HepG2 (cell line): ENCODE data around the gene EYA2. TPM values are rescaled to one million over a fixed set of nuclear protein-coding genes. Genes with fewer than 3 reads are reported as not detected.

ENCODE experiments used
- AGO2 ChIP-seq: fragments of 200-400 bp; formaldehyde crosslinking; optimal IDR thresholded peaks from 2 replicates; pipeline ENCODE3; 2017; ENCODE audit warnings: mild to moderate bottlenecking, low read depth, low read length, moderate library complexity
- CEBPG ChIP-seq: IDR thresholded peaks from 2 replicates; pipeline ENCODE4 v1.6.1; 2016
- MIXL1 ChIP-seq: IDR thresholded peaks from 2 replicates; pipeline ENCODE4 v1.6.1; 2016
- SMAD3 ChIP-seq: sonication (generic); formaldehyde crosslinking; IDR thresholded peaks from 2 replicates; pipeline ENCODE4 v1.4.0; 2020; ENCODE audit warnings: missing genetic modification reagents
- ZNF224 ChIP-seq: sonication (generic); formaldehyde crosslinking; IDR thresholded peaks from 2 replicates; pipeline ENCODE4 v1.5.0; 2020; ENCODE audit warnings: mild to moderate bottlenecking, missing genetic modification reagents
- ZNF570 ChIP-seq: sonication (generic); formaldehyde crosslinking; IDR thresholded peaks from 2 replicates; pipeline ENCODE4 v1.4.0; 2020; ENCODE audit warnings: mild to moderate bottlenecking, missing genetic modification reagents, borderline replicate concordance
- ZNF670 ChIP-seq: sonication (generic); formaldehyde crosslinking; IDR thresholded peaks from 2 replicates; pipeline ENCODE4 v1.8.0; 2022; ENCODE audit warnings: mild to moderate bottlenecking, missing genetic modification reagents, borderline replicate concordance
- polyA plus RNA-seq, 8 experiments: library from polyadenylated mRNA; depleted of rRNA in 3 of 8; stranded (reverse) in 7 of 8; unstranded in 1 of 8; fragments of >200 nt; fragmentation: Illumina TruSeq in 4 of 8; extraction: Trizol in 4 of 8; gene quantifications; 2 replicates each; pipeline versions ENCODE4 v1.2.1 to v1.2.3, GENCODE V29; 2011 to 2016; ENCODE audit warnings: low read depth in 4 of 8, missing spikeins in 1 of 8, mixed read lengths in 1 of 8; ENCODE audit not compliant: insufficient read depth in 1 of 8
- total RNA-seq, 5 experiments: library from RNA; depleted of rRNA; stranded (reverse); fragments of >200 nt; fragmentation: Illumina TruSeq; extraction: Trizol; gene quantifications; 2 replicates each; pipeline ENCODE4 v1.2.3, GENCODE V29; 2016; ENCODE audit warnings: low read depth in 1 of 5
- TF ChIP-seq, protein P1 (sequence below): sonication (generic); formaldehyde crosslinking; IDR thresholded peaks from 2 replicates; pipeline ENCODE4 v1.4.0; 2020; ENCODE audit warnings: missing genetic modification reagents, borderline replicate concordance
- TF ChIP-seq, protein P2 (sequence below): sonication (generic); formaldehyde crosslinking; IDR thresholded peaks from 2 replicates; pipeline ENCODE4 v1.4.0; 2020; ENCODE audit warnings: missing genetic modification reagents
- TF ChIP-seq, protein P3 (sequence below): sonication (generic); formaldehyde crosslinking; IDR thresholded peaks from 2 replicates; pipeline ENCODE4 v1.4.0; 2020; ENCODE audit warnings: missing genetic modification reagents
- TF ChIP-seq, protein P4 (sequence below): sonication (generic); formaldehyde crosslinking; IDR thresholded peaks from 2 replicates; pipeline ENCODE4 v1.5.0; 2020; ENCODE audit warnings: missing genetic modification reagents, mild to moderate bottlenecking, borderline replicate concordance
- TF ChIP-seq, protein P5 (sequence below): sonication (generic); formaldehyde crosslinking; conservative IDR thresholded peaks from 2 replicates; pipeline ENCODE4 v1.8.1; 2023; ENCODE audit warnings: missing genetic modification reagents
- TF ChIP-seq, protein P6 (sequence below): sonication (generic); formaldehyde crosslinking; IDR thresholded peaks from 2 replicates; pipeline ENCODE4 v1.4.0; 2020; ENCODE audit warnings: missing genetic modification reagents
- TF ChIP-seq, protein P7 (sequence below): sonication (generic); formaldehyde crosslinking; IDR thresholded peaks from 2 replicates; pipeline ENCODE4 v1.4.0; 2020; ENCODE audit warnings: missing genetic modification reagents, borderline replicate concordance

The EYA2 gene
- total and polyA plus RNA-seq, 2 of the 13 experiments (the other 11 are each of a cell fraction or from before 2014, with no cell fraction given): not detected

DNA sequence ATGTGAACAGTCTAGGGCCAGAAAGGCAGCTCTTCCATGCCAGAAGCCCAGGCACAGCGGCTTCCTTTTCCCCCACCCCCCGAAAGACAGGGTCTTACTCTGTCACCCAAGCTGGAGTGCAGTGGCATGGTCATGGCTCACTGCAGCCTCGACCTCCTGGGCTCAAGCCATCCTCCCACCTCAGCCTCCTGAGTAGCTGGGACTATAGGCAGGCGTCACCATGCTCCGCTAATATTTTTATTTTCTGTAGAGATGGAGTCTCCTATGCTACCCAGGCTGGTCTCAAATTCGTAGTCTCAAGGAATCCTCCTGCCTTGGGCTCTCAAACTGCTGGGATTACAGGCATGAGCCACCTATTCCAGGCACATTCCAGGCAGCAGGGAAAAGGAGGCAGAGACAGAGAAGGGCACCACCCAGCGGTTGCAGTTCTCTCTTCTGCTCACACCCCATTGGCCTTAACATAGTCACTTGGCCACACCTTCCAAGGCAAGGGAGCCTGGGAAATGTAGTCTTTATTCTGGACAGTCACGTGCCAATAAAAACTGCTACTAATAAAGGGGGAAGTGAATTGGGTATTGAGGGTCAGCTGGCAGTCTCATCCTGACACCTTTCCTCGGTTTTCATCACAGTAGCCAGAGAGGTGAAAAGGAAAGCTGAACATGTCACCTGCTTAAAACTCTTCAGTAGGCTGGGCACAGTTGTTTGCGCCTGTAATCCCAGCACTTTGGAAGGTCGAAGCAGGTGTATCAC lies 255.9 kb downstream of the EYA2 start (continued):
- TF ChIP-seq, protein P1, sequence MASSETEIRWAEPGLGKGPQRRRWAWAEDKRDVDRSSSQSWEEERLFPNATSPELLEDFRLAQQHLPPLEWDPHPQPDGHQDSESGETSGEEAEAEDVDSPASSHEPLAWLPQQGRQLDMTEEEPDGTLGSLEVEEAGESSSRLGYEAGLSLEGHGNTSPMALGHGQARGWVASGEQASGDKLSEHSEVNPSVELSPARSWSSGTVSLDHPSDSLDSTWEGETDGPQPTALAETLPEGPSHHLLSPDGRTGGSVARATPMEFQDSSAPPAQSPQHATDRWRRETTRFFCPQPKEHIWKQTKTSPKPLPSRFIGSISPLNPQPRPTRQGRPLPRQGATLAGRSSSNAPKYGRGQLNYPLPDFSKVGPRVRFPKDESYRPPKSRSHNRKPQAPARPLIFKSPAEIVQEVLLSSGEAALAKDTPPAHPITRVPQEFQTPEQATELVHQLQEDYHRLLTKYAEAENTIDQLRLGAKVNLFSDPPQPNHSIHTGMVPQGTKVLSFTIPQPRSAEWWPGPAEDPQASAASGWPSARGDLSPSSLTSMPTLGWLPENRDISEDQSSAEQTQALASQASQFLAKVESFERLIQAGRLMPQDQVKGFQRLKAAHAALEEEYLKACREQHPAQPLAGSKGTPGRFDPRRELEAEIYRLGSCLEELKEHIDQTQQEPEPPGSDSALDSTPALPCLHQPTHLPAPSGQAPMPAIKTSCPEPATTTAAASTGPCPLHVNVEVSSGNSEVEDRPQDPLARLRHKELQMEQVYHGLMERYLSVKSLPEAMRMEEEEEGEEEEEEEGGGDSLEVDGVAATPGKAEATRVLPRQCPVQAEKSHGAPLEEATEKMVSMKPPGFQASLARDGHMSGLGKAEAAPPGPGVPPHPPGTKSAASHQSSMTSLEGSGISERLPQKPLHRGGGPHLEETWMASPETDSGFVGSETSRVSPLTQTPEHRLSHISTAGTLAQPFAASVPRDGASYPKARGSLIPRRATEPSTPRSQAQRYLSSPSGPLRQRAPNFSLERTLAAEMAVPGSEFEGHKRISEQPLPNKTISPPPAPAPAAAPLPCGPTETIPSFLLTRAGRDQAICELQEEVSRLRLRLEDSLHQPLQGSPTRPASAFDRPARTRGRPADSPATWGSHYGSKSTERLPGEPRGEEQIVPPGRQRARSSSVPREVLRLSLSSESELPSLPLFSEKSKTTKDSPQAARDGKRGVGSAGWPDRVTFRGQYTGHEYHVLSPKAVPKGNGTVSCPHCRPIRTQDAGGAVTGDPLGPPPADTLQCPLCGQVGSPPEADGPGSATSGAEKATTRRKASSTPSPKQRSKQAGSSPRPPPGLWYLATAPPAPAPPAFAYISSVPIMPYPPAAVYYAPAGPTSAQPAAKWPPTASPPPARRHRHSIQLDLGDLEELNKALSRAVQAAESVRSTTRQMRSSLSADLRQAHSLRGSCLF (CRISPR knock-in tag): no peak
- no peak for TF ChIP-seq ZNF224
- TF ChIP-seq, protein P2, sequence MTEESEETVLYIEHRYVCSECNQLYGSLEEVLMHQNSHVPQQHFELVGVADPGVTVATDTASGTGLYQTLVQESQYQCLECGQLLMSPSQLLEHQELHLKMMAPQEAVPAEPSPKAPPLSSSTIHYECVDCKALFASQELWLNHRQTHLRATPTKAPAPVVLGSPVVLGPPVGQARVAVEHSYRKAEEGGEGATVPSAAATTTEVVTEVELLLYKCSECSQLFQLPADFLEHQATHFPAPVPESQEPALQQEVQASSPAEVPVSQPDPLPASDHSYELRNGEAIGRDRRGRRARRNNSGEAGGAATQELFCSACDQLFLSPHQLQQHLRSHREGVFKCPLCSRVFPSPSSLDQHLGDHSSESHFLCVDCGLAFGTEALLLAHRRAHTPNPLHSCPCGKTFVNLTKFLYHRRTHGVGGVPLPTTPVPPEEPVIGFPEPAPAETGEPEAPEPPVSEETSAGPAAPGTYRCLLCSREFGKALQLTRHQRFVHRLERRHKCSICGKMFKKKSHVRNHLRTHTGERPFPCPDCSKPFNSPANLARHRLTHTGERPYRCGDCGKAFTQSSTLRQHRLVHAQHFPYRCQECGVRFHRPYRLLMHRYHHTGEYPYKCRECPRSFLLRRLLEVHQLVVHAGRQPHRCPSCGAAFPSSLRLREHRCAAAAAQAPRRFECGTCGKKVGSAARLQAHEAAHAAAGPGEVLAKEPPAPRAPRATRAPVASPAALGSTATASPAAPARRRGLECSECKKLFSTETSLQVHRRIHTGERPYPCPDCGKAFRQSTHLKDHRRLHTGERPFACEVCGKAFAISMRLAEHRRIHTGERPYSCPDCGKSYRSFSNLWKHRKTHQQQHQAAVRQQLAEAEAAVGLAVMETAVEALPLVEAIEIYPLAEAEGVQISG: peak; percentile 85
- no peak for TF ChIP-seq ZNF570 (CRISPR knock-in tag)
- TF ChIP-seq, protein P3, sequence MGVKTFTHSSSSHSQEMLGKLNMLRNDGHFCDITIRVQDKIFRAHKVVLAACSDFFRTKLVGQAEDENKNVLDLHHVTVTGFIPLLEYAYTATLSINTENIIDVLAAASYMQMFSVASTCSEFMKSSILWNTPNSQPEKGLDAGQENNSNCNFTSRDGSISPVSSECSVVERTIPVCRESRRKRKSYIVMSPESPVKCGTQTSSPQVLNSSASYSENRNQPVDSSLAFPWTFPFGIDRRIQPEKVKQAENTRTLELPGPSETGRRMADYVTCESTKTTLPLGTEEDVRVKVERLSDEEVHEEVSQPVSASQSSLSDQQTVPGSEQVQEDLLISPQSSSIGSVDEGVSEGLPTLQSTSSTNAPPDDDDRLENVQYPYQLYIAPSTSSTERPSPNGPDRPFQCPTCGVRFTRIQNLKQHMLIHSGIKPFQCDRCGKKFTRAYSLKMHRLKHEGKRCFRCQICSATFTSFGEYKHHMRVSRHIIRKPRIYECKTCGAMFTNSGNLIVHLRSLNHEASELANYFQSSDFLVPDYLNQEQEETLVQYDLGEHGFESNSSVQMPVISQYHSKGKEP (CRISPR knock-in tag): no peak
- TF ChIP-seq, protein P4, sequence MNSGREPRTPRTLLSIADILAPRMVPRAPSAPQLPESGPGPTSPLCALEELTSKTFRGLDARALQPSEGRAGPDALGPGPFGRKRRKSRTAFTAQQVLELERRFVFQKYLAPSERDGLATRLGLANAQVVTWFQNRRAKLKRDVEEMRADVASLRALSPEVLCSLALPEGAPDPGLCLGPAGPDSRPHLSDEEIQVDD: no peak
- TF ChIP-seq, protein P5, sequence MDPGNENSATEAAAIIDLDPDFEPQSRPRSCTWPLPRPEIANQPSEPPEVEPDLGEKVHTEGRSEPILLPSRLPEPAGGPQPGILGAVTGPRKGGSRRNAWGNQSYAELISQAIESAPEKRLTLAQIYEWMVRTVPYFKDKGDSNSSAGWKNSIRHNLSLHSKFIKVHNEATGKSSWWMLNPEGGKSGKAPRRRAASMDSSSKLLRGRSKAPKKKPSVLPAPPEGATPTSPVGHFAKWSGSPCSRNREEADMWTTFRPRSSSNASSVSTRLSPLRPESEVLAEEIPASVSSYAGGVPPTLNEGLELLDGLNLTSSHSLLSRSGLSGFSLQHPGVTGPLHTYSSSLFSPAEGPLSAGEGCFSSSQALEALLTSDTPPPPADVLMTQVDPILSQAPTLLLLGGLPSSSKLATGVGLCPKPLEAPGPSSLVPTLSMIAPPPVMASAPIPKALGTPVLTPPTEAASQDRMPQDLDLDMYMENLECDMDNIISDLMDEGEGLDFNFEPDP: no peak
- TF ChIP-seq, protein P6, sequence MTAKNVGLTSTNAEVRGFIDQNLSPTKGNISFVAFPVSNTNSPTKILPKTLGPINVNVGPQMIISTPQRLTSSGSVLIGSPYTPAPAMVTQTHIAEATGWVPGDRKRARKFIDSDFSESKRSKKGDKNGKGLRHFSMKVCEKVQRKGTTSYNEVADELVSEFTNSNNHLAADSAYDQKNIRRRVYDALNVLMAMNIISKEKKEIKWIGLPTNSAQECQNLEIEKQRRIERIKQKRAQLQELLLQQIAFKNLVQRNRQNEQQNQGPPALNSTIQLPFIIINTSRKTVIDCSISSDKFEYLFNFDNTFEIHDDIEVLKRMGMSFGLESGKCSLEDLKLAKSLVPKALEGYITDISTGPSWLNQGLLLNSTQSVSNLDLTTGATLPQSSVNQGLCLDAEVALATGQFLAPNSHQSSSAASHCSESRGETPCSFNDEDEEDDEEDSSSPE (CRISPR knock-in tag): 0 out of 2 replicates have a peak, but pooled peaks have one; percentile 37
- TF ChIP-seq CEBPG (CRISPR knock-in tag): 0 out of 2 replicates have a peak, but pooled peaks have one; percentile 9
- no peak for TF ChIP-seq AGO2
- TF ChIP-seq, protein P7, sequence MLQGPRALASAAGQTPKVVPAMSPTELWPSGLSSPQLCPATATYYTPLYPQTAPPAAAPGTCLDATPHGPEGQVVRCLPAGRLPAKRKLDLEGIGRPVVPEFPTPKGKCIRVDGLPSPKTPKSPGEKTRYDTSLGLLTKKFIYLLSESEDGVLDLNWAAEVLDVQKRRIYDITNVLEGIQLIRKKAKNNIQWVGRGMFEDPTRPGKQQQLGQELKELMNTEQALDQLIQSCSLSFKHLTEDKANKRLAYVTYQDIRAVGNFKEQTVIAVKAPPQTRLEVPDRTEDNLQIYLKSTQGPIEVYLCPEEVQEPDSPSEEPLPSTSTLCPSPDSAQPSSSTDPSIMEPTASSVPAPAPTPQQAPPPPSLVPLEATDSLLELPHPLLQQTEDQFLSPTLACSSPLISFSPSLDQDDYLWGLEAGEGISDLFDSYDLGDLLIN (CRISPR knock-in tag): no peak
- TF ChIP-seq ZNF670 (CRISPR knock-in tag): no peak
- peak; percentile 70; the same call in 1 of the 2 replicates for TF ChIP-seq MIXL1
- TF ChIP-seq SMAD3 (CRISPR knock-in tag): 0 out of 2 replicates have a peak, but pooled peaks have one; percentile 30
